ENCODE measurements around the gene PELI1. TPM values are rescaled to one million over a fixed set of nuclear protein-coding genes. Genes with fewer than 3 reads are reported as not detected.

PELI1 gene
- total RNA-seq, 1 experiment from 2014 or later: 61.0 TPM

GRCh38 chr2:64166637-64167420, 22.6 kb upstream of the PELI1 start:
- no peak overlapping the region for H2AFZ ChIP-seq (ENCODE audit: low read length)
- no peak overlapping the region for H3K23ac ChIP-seq (ENCODE audit: insufficient read length, low read depth, low read length)
- H3K4me3 Mint-ChIP-seq: no peak overlapping the region
- no peak overlapping the region for H3K56ac ChIP-seq (ENCODE audit: insufficient read length, low read depth, low read length)
- H4K91ac ChIP-seq (ENCODE audit: insufficient read length, low read depth, low read length): no peak overlapping the region
- H2BK20ac ChIP-seq (ENCODE audit: low read depth, low read length, poor library complexity, severe bottlenecking): no peak overlapping the region
- H3K9me3 Mint-ChIP-seq: no peaks in the 10 kb centered on the region
- no peak for TF ChIP-seq CTCF (conservative IDR thresholded peaks at IDR 0.05)
- no CpG with 5 or more reads among the region's 4 CpGs for WGBS (ENCODE audit: extremely low coverage, insufficient read length, low lambda C conversion rate)
- no peaks in the 10 kb centered on the region for H3K27me3 ChIP-seq (ENCODE audit: insufficient read depth, low read length)
- H3K4me1 Mint-ChIP-seq: peaks cover 9 to 13% of the 10 kb centered on the region in 2 experiments
- no peak overlapping the region for H2BK120ac ChIP-seq (ENCODE audit: low read depth, low read length, poor library complexity, severe bottlenecking)
- H2BK15ac ChIP-seq (ENCODE audit: low read depth, low read length): no peak overlapping the region
- no peaks in the 10 kb centered on the region for H3K36me3 Mint-ChIP-seq (ENCODE audit: insufficient read depth in 1 of 3, low read depth in 3 of 3)
- H3K9me3 ChIP-seq (ENCODE audit: control insufficient read depth, low read depth, low read length): no peaks in the 10 kb centered on the region
- no peak overlapping the region for H2AK5ac ChIP-seq (ENCODE audit: insufficient read length, low read length)
- no peaks in the 10 kb centered on the region for H4K20me1 ChIP-seq (ENCODE audit: control insufficient read depth, insufficient read depth, insufficient read length)
- H3K27me3 Mint-ChIP-seq (ENCODE audit: low read depth): no peaks in the 10 kb centered on the region; the same call in 1 of the 2 replicates
- no peak overlapping the region for H3K9ac ChIP-seq (ENCODE audit: extremely low read depth, insufficient read length, low read length)
- H3K4me1 ChIP-seq (ENCODE audit: insufficient read depth, low read length): no peaks in the 10 kb centered on the region
- no peaks in the 10 kb centered on the region for H3K79me1 ChIP-seq (ENCODE audit: insufficient read depth, low read depth, low read length, poor library complexity, severe bottlenecking)
- no peak overlapping the region for H4K5ac ChIP-seq (ENCODE audit: insufficient read length, low read depth, low read length)
- H3K4me2 ChIP-seq (ENCODE audit: insufficient read depth, insufficient read length, low read length): no peak overlapping the region
- H3K79me2 ChIP-seq (ENCODE audit: insufficient read depth, low read length): no peaks in the 10 kb centered on the region
- H3T11ph ChIP-seq (ENCODE audit: low read length): no peak overlapping the region
- no peak overlapping the region for H3K27ac Mint-ChIP-seq
- H3K4ac ChIP-seq (ENCODE audit: low read depth, low read length): no peak overlapping the region
- no peak overlapping the region for H3K18ac ChIP-seq (ENCODE audit: insufficient read length, low read depth, low read length)
- no peak overlapping the region for H3K27ac ChIP-seq (ENCODE audit: insufficient read length, low read depth, low read length)
- H2BK12ac ChIP-seq (ENCODE audit: insufficient read length, low read depth, low read length): no peak overlapping the region
- no peaks in the 10 kb centered on the region for H3K23me2 ChIP-seq (ENCODE audit: insufficient read length, low read depth, low read length, poor library complexity, severe bottlenecking)
- no peak for DNase-seq
- H4K8ac ChIP-seq (replicated peaks; ENCODE audit: insufficient read length, low read depth, low read length): no peak overlapping the region
- H2BK5ac ChIP-seq (ENCODE audit: insufficient read length, low read length): no peak overlapping the region
- no peak overlapping the region for H3K14ac ChIP-seq (ENCODE audit: insufficient read depth, low read length)

All from H9 (cell line).